ENCODE measurements around the gene RAX.

- TF ChIP-seq POLR2A (IDR thresholded peaks at IDR 0.05; ENCODE audit: low read depth, low read length) (no peak), POLR2AphosphoS5 (IDR thresholded peaks at IDR 0.05; ENCODE audit: low read depth, low read length) (no peak)
These were observed 6.5 kb upstream of the RAX start for GRCh38 chr18:59279722-59280121.

Data from GM12892 (cell line).